RWPE2 (cell line): ENCODE data around the gene GARIN5A.
"Not testable (repeated sequence)": the region's sequence is repeated elsewhere in the genome, so short reads cannot be mapped to it uniquely, and the experiment has no call there.

Experiments used
- ATAC-seq: fragments of 200-7000 bp; cut with Tn5 transposase; 3 replicates; pipeline ENCODE4 v1.9.1; 2021; ENCODE audit warnings: low read depth
- DNase-seq: peaks from one replicate; pipeline ENCODE4 v3.0.0-alpha.2; 2020; ENCODE audit warnings: low spot score
- H3K27ac ChIP-seq: fragments of 450-650 bp; 2 replicates; pipeline ENCODE4 v1.5.1; 2017; ENCODE audit warnings: mild to moderate bottlenecking; ENCODE audit not compliant: poor library complexity, severe bottlenecking
- H3K27me3 ChIP-seq: fragments of 250-450 bp; sonication (Bioruptor Pico); 2 replicates; pipeline ENCODE4 v1.5.1; 2021; ENCODE audit warnings: mild to moderate bottlenecking, moderate library complexity; ENCODE audit not compliant: insufficient read depth, poor library complexity, severe bottlenecking
- H3K36me3 ChIP-seq: fragments of 250-450 bp; sonication (Bioruptor Pico); 2 replicates; pipeline ENCODE4 v1.5.1; 2020; ENCODE audit warnings: low read depth, mild to moderate bottlenecking, moderate library complexity
- H3K4me1 ChIP-seq: fragments of 250-450 bp; sonication (Bioruptor Pico); 2 replicates; pipeline ENCODE4 v1.5.1; 2021; ENCODE audit warnings: mild to moderate bottlenecking, moderate library complexity; ENCODE audit not compliant: insufficient read depth, poor library complexity, severe bottlenecking
- H3K4me3 ChIP-seq: fragments of 250-450 bp; sonication (Bioruptor Pico); 2 replicates; pipeline ENCODE4 v1.5.1; 2021; ENCODE audit warnings: mild to moderate bottlenecking, moderate library complexity; ENCODE audit not compliant: severe bottlenecking
- H3K9me3 ChIP-seq: fragments of 250-450 bp; sonication (Bioruptor Pico); 2 replicates; pipeline ENCODE4 v1.5.1; 2021; ENCODE audit warnings: mild to moderate bottlenecking, moderate library complexity; ENCODE audit not compliant: severe bottlenecking
- CTCF ChIP-seq: fragments of 450-650 bp; IDR thresholded peaks from one replicate; pipeline ENCODE4 v1.5.1; 2017; ENCODE audit warnings: mild to moderate bottlenecking, moderate library complexity; ENCODE audit not compliant: poor library complexity, severe bottlenecking

The GARIN5A gene

GRCh38 chr19:50450369-50451222 is 26.1 kb downstream of the GARIN5A start:
- Histone ChIP-seq H3K27me3 (peaks cover 7% of the 10 kb centered on the region), H3K9me3 (no peaks in the 10 kb centered on the region), H3K36me3 (no peaks in the 10 kb centered on the region), H3K4me3 (no peak overlapping the region), H3K27ac (no peak overlapping the region), H3K4me1 (no peaks in the 10 kb centered on the region)
- TF ChIP-seq CTCF = no peak
- DNase-seq (no peak), ATAC-seq (no peak)

GRCh38 chr19:50449236-50449899 is 27.3 kb downstream of the GARIN5A start:
- H3K9me3 ChIP-seq = no peaks in the 10 kb centered on the region
- H3K36me3 ChIP-seq = no peaks in the 10 kb centered on the region
- H3K4me1 ChIP-seq = no peaks in the 10 kb centered on the region
- no peak for ATAC-seq
- DNase-seq = no peak
- no peak overlapping the region for H3K4me3 ChIP-seq
- peaks cover 7% of the 10 kb centered on the region for H3K27me3 ChIP-seq
- no peak overlapping the region for H3K27ac ChIP-seq
- TF ChIP-seq CTCF = no peak

- no peaks in the 10 kb centered on the region for H3K4me1 ChIP-seq
- no peak overlapping the region for H3K4me3 ChIP-seq
- peaks cover 7% of the 10 kb centered on the region for H3K27me3 ChIP-seq
- H3K27ac ChIP-seq = no peak overlapping the region
- DNase-seq (no peak), ATAC-seq (no peak)
- TF ChIP-seq CTCF = no peak
- no peaks in the 10 kb centered on the region for H3K9me3 ChIP-seq
- H3K36me3 ChIP-seq = no peaks in the 10 kb centered on the region
Observed at GRCh38 chr19:50447750-50448149, 28.9 kb downstream of the GARIN5A start.

- TF ChIP-seq CTCF = no peak
- Histone ChIP-seq H3K9me3 (no peaks in the 10 kb centered on the region), H3K27ac (no peak overlapping the region), H3K27me3 (peaks cover 7% of the 10 kb centered on the region), H3K4me3 (no peak overlapping the region), H3K36me3 (no peaks in the 10 kb centered on the region), H3K4me1 (no peaks in the 10 kb centered on the region)
- ATAC-seq = no peak
- DNase-seq = no peak
Observed at GRCh38 chr19:50447053-50447452, 29.6 kb downstream of the GARIN5A start.

GRCh38 chr19:50444059-50444458 is 32.6 kb downstream of the GARIN5A start:
- no peak for ATAC-seq
- H3K4me1 ChIP-seq = no peaks in the 10 kb centered on the region
- no peaks in the 10 kb centered on the region for H3K27me3 ChIP-seq
- TF ChIP-seq CTCF = no peak
- DNase-seq = no peak
- H3K4me3 ChIP-seq = no peak overlapping the region
- H3K27ac ChIP-seq = no peak overlapping the region
- H3K9me3 ChIP-seq = no peaks in the 10 kb centered on the region
- no peaks in the 10 kb centered on the region for H3K36me3 ChIP-seq

GRCh38 chr19:50439130-50439529 is 37.5 kb downstream of the GARIN5A start:
- H3K27ac ChIP-seq, H3K36me3 ChIP-seq, ATAC-seq, H3K4me3 ChIP-seq, H3K9me3 ChIP-seq, H3K27me3 ChIP-seq, H3K4me1 ChIP-seq, DNase-seq: not testable (repeated sequence)
